Measurements from ENCODE around the gene ELL2.
A peak's percentile ranks its signal among the peaks of the same experiment; 100 is the strongest.

DNA sequence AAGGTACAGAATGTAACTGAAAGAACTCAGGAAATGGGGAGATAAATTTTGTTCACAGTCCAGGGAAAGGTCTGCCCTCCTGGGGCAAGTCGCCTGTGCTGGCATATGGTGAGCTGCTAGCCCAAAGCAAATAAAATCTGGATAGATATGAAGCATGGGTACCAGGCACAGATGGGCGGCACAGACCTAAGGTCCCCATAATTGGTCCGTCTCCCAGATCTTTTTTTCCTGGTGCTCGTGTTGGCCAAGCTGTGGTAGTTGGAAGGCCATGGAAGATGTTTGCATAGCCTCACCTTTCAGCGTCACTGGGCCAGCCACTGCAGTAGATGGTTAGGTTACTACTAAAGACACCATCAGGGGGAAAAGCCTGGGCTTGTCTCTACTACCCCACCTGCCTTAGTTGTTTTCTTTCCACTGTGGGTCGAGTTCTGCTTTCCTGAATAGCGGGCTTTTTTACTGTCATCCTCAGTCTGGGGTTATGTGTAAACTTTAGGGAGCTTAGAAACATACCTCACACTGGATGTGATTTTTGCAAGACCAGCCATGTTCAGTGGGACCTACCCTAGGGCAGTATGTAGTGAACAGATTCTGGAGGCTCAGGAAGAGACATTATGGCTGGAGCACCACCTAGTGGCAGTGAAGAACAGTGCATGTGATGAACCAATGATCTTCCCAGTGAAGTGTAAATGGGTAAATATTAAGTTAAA lies 114.9 kb downstream of the ELL2 start:
- TF ChIP-seq, protein P1, sequence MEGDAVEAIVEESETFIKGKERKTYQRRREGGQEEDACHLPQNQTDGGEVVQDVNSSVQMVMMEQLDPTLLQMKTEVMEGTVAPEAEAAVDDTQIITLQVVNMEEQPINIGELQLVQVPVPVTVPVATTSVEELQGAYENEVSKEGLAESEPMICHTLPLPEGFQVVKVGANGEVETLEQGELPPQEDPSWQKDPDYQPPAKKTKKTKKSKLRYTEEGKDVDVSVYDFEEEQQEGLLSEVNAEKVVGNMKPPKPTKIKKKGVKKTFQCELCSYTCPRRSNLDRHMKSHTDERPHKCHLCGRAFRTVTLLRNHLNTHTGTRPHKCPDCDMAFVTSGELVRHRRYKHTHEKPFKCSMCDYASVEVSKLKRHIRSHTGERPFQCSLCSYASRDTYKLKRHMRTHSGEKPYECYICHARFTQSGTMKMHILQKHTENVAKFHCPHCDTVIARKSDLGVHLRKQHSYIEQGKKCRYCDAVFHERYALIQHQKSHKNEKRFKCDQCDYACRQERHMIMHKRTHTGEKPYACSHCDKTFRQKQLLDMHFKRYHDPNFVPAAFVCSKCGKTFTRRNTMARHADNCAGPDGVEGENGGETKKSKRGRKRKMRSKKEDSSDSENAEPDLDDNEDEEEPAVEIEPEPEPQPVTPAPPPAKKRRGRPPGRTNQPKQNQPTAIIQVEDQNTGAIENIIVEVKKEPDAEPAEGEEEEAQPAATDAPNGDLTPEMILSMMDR (IDR thresholded peaks at IDR 0.05) = peak; percentile 90 to 91
- no peak for TF ChIP-seq POLR2AphosphoS5 (IDR thresholded peaks at IDR 0.05)

All from suprapubic skin (tissue), 3 donors.